ENCODE measurements around the gene MNT.
A peak's percentile ranks its signal among the peaks of the same experiment; 100 is the strongest.

Gene MNT

DNA sequence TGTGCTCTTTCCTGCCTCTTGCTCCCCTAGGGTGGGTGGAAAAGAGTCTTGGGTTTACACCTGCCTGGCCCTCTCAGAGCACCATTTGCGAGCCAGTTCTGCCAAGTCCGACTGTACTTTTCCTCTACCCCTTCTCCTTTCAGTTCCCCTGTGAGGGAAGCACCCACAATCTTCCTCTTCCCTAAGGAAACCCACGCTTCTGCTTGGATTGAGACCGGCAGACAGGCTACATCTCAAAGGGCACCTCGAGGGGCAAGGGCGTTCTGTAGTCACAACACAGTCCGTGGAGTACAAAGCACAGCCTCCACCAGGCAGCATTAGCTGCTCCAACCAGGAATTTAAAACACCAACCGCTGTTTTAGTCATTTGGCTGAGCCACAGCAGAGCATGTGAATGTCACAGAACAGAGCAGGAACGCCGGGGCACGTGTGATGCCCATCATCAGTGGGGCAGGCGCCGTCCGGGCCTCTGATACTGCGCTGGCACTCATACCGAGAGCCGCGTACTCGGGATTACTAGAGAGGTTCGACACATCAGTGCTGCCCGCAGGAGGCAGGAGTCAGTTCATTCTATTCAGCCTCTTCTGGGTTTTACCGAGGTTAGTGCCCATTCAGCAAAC is 13.7 kb upstream of the MNT start:
- no peak for DNase-seq

DNA sequence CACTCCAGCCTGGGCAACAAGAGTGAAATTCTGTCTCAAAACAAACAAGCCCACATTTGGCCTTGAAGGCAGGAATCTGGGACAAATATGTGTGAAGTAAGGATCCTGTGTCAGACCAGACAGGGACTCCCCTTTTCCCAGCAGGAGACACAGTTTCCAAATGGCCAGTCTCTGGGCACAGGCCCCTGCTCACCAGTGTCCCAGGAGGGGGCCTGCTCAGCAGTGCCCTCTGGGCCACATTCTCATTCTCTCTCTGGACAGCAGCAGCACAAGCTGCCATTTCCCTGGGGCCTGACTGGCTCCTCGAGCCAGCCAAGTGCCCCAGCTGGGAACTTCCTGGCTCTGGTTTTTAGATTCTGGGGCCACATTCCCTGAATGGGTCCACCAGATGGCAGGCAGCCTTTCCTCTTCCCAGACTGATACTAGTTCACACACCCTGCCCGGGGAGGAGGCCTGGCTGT is 11.7 kb upstream of the MNT start:
- DNase-seq: no peak

DNA sequence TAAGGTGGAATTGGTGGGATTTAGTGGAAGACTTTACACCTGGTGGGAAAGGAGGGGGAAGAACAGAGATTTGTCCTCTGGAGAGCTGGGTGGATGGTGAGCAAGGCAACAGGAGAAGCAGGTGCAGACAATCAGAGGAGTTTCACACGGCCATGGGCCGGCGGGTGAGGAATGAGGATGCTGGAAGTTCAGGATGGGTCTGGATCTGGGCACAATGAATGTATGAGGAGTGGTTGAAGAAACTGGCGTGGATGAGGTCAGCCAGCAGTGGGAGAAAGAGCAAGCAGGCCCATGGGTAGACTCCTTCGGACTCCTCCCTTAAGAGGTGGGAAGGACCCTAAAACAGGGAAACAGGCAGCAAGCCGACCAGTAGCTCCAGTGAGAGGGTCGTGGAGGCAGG is 10.1 kb upstream of the MNT start:
- no peak for DNase-seq

DNA sequence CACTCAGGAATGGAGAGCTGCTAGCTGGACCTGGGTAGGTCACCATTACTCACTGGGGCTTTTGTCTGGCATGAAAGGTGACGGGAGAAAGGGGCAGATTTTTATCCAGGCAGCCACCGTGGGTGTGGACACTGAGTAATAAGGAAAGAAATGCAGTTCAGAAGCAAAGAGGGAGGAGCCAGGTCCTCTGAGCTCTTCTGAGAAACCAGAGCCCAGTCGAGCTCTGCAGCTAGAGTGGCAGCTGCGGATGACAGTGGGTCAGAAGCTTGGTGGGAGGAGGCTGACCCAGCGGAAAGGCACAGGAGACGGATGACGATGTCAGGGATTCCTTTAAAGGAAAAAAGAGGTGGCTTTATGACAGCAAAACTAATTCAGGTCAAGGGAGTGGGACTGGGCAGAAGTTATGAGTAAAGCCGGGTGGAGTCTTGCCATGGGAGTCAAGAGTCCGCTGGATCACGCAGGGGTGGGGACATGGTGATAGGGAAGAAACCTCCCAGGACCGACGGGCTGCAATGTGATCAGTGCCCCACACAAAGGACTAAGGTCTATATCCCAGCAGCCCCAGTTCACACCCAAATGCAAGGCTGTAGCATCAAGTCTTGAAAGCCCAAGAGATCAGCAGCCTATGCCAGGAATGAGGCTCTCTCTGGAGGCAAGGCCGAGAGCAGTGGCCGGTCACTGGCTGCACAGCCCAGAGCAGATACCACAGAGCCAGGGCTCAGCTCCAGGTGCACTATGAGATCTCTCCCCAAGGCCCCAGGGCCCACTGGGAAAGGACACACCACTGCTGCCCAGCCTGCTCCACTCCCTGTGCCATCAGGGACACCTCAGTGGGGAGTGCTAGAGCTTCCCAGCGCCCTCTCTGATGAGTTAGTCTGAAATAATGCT is 6.3 kb upstream of the MNT start:
- no peak for DNase-seq

DNA sequence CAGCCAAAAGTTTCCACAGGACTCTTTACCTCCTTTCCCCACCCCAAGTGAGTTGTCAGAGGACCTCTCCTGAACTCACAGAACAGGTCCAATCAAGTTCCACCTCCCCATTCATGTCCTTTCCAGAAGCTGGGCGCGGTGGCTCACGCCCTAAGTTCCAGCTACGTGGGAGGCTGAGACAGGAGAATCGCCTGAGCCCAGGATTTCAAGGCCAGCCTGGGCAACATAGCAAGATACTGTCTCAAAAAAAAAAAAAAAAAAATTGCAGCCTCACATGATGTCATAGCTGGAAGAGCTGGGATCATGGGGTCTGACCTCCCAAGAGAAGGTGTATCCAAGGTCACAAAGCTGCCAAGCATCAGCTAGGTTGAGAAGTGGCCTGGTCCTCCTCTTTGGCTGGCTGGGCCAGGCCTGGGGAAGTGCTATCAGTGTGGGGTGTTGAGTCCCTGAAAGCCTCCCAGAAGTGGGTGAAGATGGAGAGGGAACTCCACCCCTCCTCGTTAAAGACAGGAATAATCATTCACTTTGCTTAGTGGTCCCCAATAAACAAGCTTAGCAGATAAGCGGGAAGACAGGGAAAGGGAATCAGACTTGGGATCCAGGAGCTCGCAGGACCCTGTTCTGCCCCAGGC is 5.5 kb upstream of the MNT start:
- no peak for DNase-seq

- no peak for DNase-seq
These were observed 4.5 kb upstream of the MNT start for GRCh38 chr17:2405247-2405926.

- DNase-seq: no peak
These were observed 2.2 kb upstream of the MNT start for GRCh38 chr17:2403044-2403443.

DNA sequence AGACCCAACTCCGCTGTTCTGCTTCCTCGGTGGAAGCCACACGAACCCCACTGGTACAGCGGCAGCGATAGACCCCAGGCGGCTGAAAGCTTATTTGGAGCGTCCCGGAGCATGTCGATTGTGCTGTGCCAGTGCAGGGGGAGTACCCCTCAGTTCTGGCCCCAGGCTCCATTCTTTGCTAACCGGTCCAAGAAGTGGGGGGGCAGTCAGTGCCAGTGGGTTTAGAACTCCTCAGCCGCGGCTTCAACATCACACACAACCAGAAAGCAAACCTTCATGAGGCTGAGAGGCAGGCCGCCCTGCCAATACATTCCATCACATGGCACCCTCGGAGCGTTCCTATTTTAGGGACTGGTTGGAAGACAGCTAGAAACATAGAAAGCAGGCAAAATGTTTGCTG is 1.7 kb upstream of the MNT start:
- DNase-seq: no peak

- peak; percentile 98 for DNase-seq
These were observed 764 bp upstream of the MNT start for GRCh38 chr17:2401426-2402221.

DNA sequence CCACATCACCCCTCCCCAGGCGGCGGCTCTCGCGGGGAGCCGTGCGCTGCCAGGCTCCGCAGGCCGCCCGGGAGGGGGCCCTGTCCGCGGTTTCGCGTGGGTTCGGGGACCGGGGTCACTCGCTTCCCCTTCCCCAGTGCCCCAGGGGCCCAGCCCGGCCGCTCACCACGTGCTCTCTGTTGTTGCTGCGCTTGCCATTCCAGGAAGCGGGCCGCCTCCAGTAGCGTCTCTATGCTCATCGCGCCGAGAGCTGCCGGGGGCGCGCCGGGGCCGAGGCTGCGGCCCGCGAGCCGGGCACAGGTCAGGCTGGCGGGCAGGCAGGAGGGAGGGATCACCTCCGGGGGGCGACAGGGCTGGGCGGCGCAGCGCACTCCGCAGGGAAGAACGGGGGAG is 390 bp downstream of the MNT start:
- DNase-seq: peak; percentile 24

- peak; percentile 90 for DNase-seq
These were observed 1.0 kb downstream of the MNT start for GRCh38 chr17:2399572-2400473.

GRCh38 chr17:2398655-2399571 is 1.9 kb downstream of the MNT start:
- peak; percentile 44 for DNase-seq

- DNase-seq: no peak
These were observed 2.7 kb downstream of the MNT start for GRCh38 chr17:2398182-2398581.

DNA sequence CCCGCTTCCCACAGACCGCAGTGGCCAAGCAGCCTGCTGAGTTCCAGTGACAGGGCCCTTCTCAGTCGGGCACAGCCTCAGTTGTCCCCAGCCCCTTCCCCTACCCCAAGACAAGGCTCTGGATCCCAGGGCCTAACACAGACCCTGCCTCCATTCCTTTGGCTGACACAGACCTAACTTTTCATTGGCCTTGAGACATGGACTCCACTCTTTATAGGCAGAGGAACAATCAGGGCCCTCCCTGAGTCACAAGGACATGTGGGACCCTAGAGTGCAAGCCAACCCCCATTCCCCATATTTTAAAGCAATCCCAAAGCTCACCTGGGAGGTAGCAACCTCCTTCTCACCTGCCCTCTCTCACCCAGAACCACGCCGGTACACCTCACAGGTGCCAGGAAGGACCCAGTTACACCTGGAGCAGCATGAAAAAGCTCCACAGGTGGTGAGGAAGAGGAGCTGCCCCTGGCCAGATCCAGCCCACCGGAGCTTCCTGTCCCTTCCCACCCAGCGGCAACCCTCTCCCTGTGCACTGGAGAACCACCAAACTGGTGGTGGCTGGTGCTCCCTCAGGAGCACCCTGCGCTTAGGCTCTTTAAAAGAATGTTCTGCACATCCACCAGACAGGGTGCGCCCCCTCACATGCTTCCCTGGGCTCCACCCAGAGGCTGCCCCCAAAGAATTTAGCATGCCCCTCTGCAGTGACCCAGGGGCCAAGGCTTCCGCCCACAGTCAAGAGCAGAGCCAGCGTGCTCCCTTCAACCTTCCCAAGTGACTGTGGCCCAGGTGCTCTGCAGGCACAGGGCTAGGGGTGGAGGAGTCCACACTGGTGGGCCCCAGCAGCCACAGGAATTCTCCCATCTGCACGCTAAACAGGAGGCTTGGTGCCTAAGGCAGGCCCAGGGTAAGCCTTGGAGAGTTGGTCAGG is 3.4 kb downstream of the MNT start:
- DNase-seq: no peak

DNA sequence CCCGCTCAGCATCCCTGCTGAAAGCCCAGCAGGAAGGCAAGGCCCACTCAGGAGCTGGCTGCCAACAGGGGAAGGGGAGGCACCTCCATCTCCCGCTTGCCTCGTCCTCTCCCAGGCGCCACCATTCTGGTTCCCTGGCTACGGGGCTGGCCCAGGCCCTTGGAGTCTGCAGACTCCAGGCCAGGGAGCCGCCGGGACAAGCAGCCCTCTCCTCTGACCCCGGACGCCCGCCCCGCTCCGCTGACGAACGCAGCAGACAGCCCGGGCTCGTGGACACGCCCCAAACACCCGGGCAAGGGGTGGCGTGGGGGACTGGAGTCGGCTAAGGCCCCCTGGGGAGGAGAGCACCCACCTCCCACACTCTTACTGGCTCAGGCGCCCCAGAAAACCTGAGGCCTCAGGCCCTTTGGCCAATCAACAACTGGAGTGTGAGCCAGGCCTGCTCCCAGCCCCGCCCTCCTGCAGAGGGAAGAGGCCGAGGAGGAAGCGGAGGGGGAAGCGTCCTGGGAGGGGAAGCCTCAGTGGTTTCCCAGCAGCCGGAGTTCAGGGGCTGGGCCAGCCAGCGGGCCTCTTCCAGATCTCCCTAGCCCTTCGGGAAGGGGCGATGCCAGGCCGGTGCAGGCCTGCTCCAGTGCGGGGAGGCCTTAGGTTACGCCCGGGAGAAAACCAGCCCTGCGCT is 4.2 kb downstream of the MNT start:
- peak; percentile 81 for DNase-seq

DNA sequence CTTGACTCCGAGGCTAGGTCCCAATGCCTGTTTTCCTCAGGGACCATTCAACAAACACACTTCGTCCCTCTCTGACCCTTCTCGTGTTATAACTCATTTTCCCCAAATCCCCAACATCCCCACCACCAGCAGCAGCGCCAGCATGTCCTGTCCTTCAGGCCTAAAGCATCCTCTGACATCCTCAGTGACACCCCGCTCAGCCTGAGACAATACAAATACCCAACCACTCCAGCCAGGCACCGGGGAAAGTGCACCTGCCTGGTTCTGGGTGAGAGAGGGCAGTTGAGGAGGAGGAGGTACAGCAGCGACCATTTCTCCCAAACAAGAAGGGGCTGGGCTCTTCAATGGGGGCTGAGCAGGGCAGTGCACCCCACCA is 4.7 kb downstream of the MNT start:
- DNase-seq: peak; percentile 35

GRCh38 chr17:2395258-2396181 is 5.3 kb downstream of the MNT start:
- no peak for DNase-seq

Measured in SHP77 treated with DMSO at 0.1 percent for 48 hours (cell line).